ENCODE data around the gene PTPRE. TPM values are rescaled to one million over a fixed set of nuclear protein-coding genes. Genes with fewer than 3 reads are reported as not detected.

The PTPRE gene
- total and polyA plus RNA-seq, 2 donors, result 12.3 to 15.2 TPM

DNA sequence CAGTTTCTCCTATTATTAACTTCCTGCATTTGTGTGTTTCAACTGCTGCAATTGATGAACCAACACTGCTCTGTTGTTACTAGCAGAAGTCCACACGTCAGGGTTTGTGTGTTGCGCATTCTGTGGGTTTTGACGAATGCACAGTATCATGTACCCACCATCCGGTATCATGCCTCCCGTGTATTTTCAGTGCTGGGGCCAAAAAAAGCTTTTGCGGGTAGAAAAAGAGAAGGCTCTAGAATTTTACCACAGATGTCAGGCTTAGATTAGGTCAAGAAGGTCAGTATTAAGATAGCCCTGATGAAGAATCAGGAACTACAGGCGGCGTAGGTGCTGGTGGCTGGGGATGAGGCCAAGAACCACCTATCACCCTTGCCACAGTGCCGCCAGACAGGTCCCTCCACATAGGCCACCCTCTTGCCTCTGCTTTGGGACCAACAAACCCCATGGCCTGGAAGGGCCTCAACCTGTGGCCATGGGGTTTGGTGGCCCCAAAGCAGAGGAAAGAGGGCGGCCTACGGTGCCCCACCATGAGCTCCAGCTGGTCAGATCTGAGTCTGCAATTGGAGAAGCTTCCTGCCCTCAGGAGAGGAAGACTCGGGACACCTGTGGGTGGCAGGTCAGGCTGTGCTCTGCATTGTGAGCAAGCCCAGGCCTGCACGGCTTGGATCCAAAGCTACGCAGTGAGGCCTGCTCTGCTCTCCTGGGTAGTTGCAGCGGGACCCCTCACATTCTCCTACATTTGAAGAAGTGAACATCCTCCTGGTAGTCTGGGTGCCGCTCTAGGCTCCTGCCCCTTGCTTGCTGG is 147.5 kb downstream of the PTPRE start:
- no peaks in the 10 kb centered on the region for H3K27me3 ChIP-seq (ENCODE audit: control insufficient read depth in 2 of 2, insufficient read depth in 1 of 2, low read length in 1 of 2)
- no peak for DNase-seq (ENCODE audit: low read depth in 6 of 9, low spot score in 9 of 9)
- no peak overlapping the region for H3K27ac ChIP-seq (ENCODE audit: low read depth in 1 of 2, low read length in 1 of 2)
- H3K4me1 ChIP-seq (ENCODE audit: control insufficient read depth in 2 of 2, insufficient read depth in 2 of 2, low read length in 2 of 2), result peaks cover 6 to 11% of the 10 kb centered on the region in 2 donors
- H3K36me3 ChIP-seq (ENCODE audit: control insufficient read depth in 2 of 2, insufficient read depth in 2 of 2, low read length in 1 of 2), result peaks cover 28 to 50% of the 10 kb centered on the region in 2 donors
- WGBS, result 92% methylated on average over 16 of the region's 16 CpGs
- no peaks in the 10 kb centered on the region for H3K9me3 ChIP-seq (ENCODE audit: control insufficient read depth in 2 of 2, insufficient read depth in 1 of 2, low read length in 1 of 2)
- H3K4me3 ChIP-seq (ENCODE audit: low read length in 2 of 2), result no peak overlapping the region

GRCh38 chr10:128055061-128055868 is 148.4 kb downstream of the PTPRE start:
- Histone ChIP-seq H3K9me3 (ENCODE audit: control insufficient read depth in 2 of 2, insufficient read depth in 1 of 2, low read length in 1 of 2) (no peaks in the 10 kb centered on the region), H3K27me3 (ENCODE audit: control insufficient read depth in 2 of 2, insufficient read depth in 1 of 2, low read length in 1 of 2) (no peaks in the 10 kb centered on the region), H3K4me1 (ENCODE audit: control insufficient read depth in 2 of 2, insufficient read depth in 2 of 2, low read length in 2 of 2) (peaks cover 2 to 10% of the 10 kb centered on the region in 2 donors), H3K27ac (ENCODE audit: low read depth in 1 of 2, low read length in 1 of 2) (no peak overlapping the region), H3K36me3 (ENCODE audit: control insufficient read depth in 2 of 2, insufficient read depth in 2 of 2, low read length in 1 of 2) (peaks cover 34 to 59% of the 10 kb centered on the region in 2 donors), H3K4me3 (ENCODE audit: low read length in 2 of 2) (no peak overlapping the region)
- DNase-seq (ENCODE audit: low read depth in 6 of 9, low spot score in 9 of 9), result no peak
- WGBS, result 98% methylated on average over 25 of the region's 25 CpGs

GRCh38 chr10:128056303-128057050 is 149.6 kb downstream of the PTPRE start:
- Histone ChIP-seq H3K27me3 (ENCODE audit: control insufficient read depth in 2 of 2, insufficient read depth in 1 of 2, low read length in 1 of 2) (no peaks in the 10 kb centered on the region), H3K4me1 (ENCODE audit: control insufficient read depth in 2 of 2, insufficient read depth in 2 of 2, low read length in 2 of 2) (peaks cover 2 to 5% of the 10 kb centered on the region in 2 donors), H3K36me3 (ENCODE audit: control insufficient read depth in 2 of 2, insufficient read depth in 2 of 2, low read length in 1 of 2) (peaks cover 41 to 60% of the 10 kb centered on the region in 2 donors), H3K9me3 (ENCODE audit: control insufficient read depth in 2 of 2, insufficient read depth in 1 of 2, low read length in 1 of 2) (no peaks in the 10 kb centered on the region), H3K27ac (ENCODE audit: low read depth in 1 of 2, low read length in 1 of 2) (no peak overlapping the region), H3K4me3 (ENCODE audit: low read length in 2 of 2) (no peak overlapping the region)
- no peak for DNase-seq (ENCODE audit: low read depth in 6 of 9, low spot score in 9 of 9)
- WGBS, result 96% methylated on average over 17 of the region's 17 CpGs

- H3K9me3 ChIP-seq (ENCODE audit: control insufficient read depth in 2 of 2, insufficient read depth in 1 of 2, low read length in 1 of 2), result no peaks in the 10 kb centered on the region
- no peak for DNase-seq (ENCODE audit: low read depth in 6 of 9, low spot score in 9 of 9)
- H3K36me3 ChIP-seq (ENCODE audit: control insufficient read depth in 2 of 2, insufficient read depth in 2 of 2, low read length in 1 of 2), result peaks cover 31 to 46% of the 10 kb centered on the region in 2 donors
- H3K4me1 ChIP-seq (ENCODE audit: control insufficient read depth in 2 of 2, insufficient read depth in 2 of 2, low read length in 2 of 2), result peaks cover 15 to 18% of the 10 kb centered on the region in 2 donors
- H3K4me3 ChIP-seq (ENCODE audit: low read length in 2 of 2), result no peak overlapping the region
- H3K27ac ChIP-seq (ENCODE audit: low read depth in 1 of 2, low read length in 1 of 2), result no peak overlapping the region
- WGBS, result 87% methylated on average over 9 of the region's 9 CpGs
- no peaks in the 10 kb centered on the region for H3K27me3 ChIP-seq (ENCODE audit: control insufficient read depth in 2 of 2, insufficient read depth in 1 of 2, low read length in 1 of 2)
Observed at GRCh38 chr10:128058106-128058749, 151.3 kb downstream of the PTPRE start.

DNA sequence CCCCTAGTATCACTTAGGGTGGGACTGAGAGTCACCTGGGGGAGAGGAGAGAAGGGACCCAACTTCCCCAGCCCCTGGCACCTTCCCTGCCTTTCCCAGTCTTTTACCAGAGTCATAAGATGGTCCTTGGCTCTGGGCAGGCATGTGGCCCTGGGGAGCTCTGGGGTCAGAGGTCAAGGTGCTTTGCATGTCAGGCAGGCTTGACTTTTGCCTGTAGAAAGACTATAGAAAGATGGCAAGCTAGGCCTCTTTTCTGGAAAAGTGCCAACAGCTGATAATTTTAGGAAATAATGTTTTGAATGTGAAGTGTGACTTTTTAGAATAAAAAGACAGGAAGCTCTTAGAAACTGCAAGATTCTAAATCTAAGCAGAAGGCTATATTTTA is 151.8 kb downstream of the PTPRE start:
- H3K4me3 ChIP-seq (ENCODE audit: low read length in 2 of 2), result no peak overlapping the region
- peaks cover 31 to 43% of the 10 kb centered on the region in 2 donors for H3K36me3 ChIP-seq (ENCODE audit: control insufficient read depth in 2 of 2, insufficient read depth in 2 of 2, low read length in 1 of 2)
- H3K9me3 ChIP-seq (ENCODE audit: control insufficient read depth in 2 of 2, insufficient read depth in 1 of 2, low read length in 1 of 2), result no peaks in the 10 kb centered on the region
- peaks cover 20 to 23% of the 10 kb centered on the region in 2 donors for H3K4me1 ChIP-seq (ENCODE audit: control insufficient read depth in 2 of 2, insufficient read depth in 2 of 2, low read length in 2 of 2)
- no peak for DNase-seq (ENCODE audit: low read depth in 6 of 9, low spot score in 9 of 9)
- H3K27ac ChIP-seq (ENCODE audit: low read depth in 1 of 2, low read length in 1 of 2), result no peak overlapping the region
- H3K27me3 ChIP-seq (ENCODE audit: control insufficient read depth in 2 of 2, insufficient read depth in 1 of 2, low read length in 1 of 2), result no peaks in the 10 kb centered on the region

GRCh38 chr10:128059266-128059981 is 152.5 kb downstream of the PTPRE start:
- H3K27ac ChIP-seq (ENCODE audit: low read depth in 1 of 2, low read length in 1 of 2), result peak overlapping the region in 1 of 2 donors; percentile 36

DNA sequence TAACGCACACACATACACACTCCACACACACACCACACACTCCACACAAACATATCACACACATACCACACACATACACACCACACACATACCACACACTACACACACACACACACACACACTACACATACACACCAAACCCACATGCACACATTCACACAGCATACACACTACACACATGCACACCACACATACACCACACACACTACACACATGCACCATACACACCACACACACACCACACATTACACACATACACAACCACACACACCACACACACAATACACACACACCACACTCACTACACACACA is 153.0 kb downstream of the PTPRE start:
- 40% methylated on average over 1 of the region's 1 CpG for WGBS
- peaks cover 31 to 43% of the 10 kb centered on the region in 2 donors for H3K36me3 ChIP-seq (ENCODE audit: control insufficient read depth in 2 of 2, insufficient read depth in 2 of 2, low read length in 1 of 2)
- H3K27ac ChIP-seq (ENCODE audit: low read depth in 1 of 2, low read length in 1 of 2), result peak overlapping the region in 1 of 2 donors; percentile 22
- no peak for DNase-seq (ENCODE audit: low read depth in 6 of 9, low spot score in 9 of 9)
- no peaks in the 10 kb centered on the region for H3K9me3 ChIP-seq (ENCODE audit: control insufficient read depth in 2 of 2, insufficient read depth in 1 of 2, low read length in 1 of 2)
- peaks cover 31 to 35% of the 10 kb centered on the region in 2 donors for H3K4me1 ChIP-seq (ENCODE audit: control insufficient read depth in 2 of 2, insufficient read depth in 2 of 2, low read length in 2 of 2)
- H3K4me3 ChIP-seq (ENCODE audit: low read length in 2 of 2), result no peak overlapping the region
- H3K27me3 ChIP-seq (ENCODE audit: control insufficient read depth in 2 of 2, insufficient read depth in 1 of 2, low read length in 1 of 2), result no peaks in the 10 kb centered on the region

More at GRCh38 chr10:128059266-128059981, 152.5 kb downstream of the PTPRE start:
- Histone ChIP-seq H3K9me3 (ENCODE audit: control insufficient read depth in 2 of 2, insufficient read depth in 1 of 2, low read length in 1 of 2) (no peaks in the 10 kb centered on the region), H3K4me1 (ENCODE audit: control insufficient read depth in 2 of 2, insufficient read depth in 2 of 2, low read length in 2 of 2) (peaks cover 27 to 30% of the 10 kb centered on the region in 2 donors), H3K27me3 (ENCODE audit: control insufficient read depth in 2 of 2, insufficient read depth in 1 of 2, low read length in 1 of 2) (no peaks in the 10 kb centered on the region), H3K36me3 (ENCODE audit: control insufficient read depth in 2 of 2, insufficient read depth in 2 of 2, low read length in 1 of 2) (peaks cover 31 to 43% of the 10 kb centered on the region in 2 donors), H3K4me3 (ENCODE audit: low read length in 2 of 2) (no peak overlapping the region)
- 92% methylated on average over 15 of the region's 15 CpGs for WGBS
- DNase-seq (ENCODE audit: low read depth in 6 of 9, low spot score in 9 of 9), result no peak

Measured in thymus (tissue), 11 donors.